Stimulated activated CD8-positive, alpha-beta memory T cell treated with anti-CD3 and anti-CD28 coated beads, Interleukin-2, amount 100 ng/mL, for 48 hours (primary cell): ENCODE measurements around the gene WDFY3.
"Not testable (repeated sequence)": the region's sequence is repeated elsewhere in the genome, so short reads cannot be mapped to it uniquely, and the experiment has no call there.

ENCODE experiments used
- DNase-seq, 2 donors: peaks; one replicate each; pipeline ENCODE4 v3.0.0-alpha.2; 2020; ENCODE audit warnings: low read depth in 2 of 2

Gene WDFY3

GRCh38 chr4:84673475-84674240, 292.8 kb downstream of the WDFY3 start:
- no peak for DNase-seq

GRCh38 chr4:84672177-84672576, 294.3 kb downstream of the WDFY3 start:
- DNase-seq, result no peak

- DNase-seq, result no peak
These were observed 297.3 kb downstream of the WDFY3 start for GRCh38 chr4:84669201-84669600.

DNA sequence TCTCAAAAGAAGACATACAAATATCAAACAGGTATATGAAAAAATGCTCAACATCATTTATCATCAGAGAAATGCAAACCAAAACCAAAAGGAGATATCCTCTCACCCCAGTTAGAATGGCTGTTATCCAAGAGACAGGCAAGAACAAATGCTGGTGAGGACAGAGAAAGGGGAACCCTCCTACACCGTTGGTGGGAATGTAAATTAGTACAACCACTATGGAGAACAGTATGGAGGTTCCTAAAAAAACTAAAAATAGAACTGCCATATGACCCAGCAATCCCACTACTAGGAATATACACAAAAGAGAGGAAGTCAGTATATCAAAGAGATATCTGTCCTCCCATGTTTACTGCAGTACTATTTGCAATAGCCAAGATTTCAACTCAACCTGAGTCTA, 300.1 kb downstream of the WDFY3 start:
- DNase-seq, result no peak

GRCh38 chr4:84664767-84665166, 301.7 kb downstream of the WDFY3 start:
- not testable (repeated sequence) for DNase-seq

DNA sequence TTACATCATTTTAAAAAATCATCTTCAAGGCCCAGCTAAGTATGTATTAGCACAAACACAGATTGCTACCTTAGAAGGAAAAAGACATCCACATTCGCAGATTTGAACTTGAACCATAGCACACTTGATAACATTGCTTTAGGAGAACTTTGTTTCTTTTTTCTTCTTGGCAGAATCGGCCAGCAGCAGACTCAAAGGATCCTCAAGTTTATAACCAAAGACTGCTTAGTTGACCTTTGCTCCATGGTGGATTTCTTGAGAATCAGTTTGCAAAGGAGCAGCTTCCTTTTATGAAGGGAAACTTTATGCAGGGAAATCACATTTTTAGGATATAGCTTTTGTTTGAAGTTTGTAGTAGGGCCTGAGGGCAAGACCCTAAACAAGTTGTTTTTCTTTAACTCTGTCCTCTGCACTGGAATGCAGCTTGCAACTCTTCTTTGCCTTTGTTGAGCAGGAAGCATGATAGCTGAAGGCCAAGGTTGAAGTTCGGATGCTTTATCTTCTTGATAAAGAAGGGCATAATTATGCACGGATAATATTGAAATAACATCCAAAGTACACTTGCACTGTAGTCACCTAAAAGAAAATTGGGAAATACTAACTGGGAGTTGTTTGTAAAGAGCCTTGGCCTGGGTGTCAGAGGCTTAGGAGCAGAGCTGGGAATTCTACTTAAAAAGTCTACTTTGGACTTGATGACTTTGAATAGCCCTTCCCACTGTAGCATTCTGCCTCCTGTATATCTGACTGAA, 305.1 kb downstream of the WDFY3 start:
- no peak for DNase-seq

GRCh38 chr4:84660606-84661005, 305.9 kb downstream of the WDFY3 start:
- no peak for DNase-seq

DNA sequence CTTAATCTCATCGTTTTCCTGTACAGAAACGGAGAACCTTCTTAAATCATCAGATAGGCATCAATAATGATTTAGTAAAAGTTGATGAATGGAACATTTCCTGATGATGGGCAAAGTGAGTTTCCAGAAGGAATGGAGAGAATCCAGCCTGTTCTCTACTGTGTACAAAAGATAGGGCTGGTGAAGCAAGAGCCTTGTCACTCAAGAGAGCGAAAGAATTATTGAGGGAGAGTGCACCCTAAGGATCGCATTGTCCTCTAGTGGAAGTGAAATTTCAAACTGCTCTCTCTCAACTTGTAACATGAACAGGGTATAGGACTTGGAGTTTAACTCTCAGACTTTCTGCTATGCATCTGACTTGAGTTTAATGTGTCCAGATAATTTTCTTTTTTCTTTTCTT, 314.0 kb downstream of the WDFY3 start:
- no peak for DNase-seq

GRCh38 chr4:84651499-84651898, 315.0 kb downstream of the WDFY3 start:
- no peak for DNase-seq

DNA sequence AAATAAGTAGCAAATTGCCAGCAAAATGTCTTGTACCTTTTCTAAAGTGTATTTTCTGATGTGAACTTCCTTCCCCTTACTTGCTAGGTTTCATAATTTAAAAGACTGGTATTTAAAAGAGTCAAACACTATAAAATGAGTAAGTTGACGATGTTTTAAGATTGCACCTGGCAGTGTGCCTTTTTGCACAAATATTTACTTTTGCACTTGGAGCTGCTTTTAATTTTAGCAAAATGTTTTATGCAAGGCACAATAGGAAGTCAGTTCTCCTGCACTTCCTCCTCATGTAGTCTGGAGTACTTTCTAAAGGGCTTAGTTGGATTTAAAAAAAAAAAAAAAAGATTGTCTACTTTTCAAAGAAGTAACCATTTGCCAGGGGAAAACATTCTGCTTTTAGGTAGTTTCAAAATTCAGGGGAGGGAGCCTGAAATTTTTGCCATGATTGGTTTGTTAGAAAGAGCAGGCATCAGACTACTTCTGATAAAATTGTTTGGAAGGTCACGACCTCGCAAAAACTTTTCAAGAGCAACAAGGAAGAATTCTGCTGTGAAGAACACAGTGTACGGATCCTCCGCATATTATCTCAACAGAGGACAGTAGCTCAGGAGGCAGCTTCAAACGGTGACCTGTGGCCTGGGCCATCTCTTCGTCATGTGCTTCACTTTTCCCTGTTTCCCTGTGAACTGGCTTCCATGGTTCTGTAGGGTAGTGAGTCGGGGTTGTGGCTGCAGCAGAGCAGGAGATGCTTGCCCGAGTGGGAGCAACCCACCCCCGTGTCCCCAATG, 317.4 kb downstream of the WDFY3 start:
- DNase-seq, result no peak

- DNase-seq, result no peak
These were observed 318.3 kb downstream of the WDFY3 start for GRCh38 chr4:84648178-84648577.

DNA sequence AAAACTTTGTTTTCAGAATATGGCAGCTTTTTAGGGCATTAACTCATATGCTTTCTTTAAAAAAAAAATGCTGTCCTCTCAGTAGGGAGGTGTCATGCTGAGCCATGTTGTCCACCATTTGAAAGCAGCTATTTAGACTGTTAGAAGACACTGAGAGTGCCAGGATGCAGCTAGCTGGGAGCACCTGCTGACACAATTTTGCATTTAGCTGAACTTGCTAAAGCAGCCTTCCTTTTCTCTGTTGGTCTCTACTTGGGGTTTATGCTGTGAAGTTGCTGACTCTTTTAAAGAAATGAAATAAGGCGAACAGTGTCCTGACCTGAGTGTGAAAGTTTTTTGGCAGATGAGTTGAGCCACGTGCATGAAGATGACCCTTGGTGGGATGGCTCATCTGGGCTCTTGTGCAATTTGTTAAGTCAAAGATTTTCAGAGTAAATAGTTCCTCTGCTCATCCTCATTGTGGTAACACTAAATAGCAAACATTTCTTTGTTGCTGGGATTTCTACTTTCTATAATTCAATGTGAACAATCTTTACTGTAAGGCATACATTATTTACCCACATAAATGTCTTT, 319.1 kb downstream of the WDFY3 start:
- DNase-seq, result no peak

DNA sequence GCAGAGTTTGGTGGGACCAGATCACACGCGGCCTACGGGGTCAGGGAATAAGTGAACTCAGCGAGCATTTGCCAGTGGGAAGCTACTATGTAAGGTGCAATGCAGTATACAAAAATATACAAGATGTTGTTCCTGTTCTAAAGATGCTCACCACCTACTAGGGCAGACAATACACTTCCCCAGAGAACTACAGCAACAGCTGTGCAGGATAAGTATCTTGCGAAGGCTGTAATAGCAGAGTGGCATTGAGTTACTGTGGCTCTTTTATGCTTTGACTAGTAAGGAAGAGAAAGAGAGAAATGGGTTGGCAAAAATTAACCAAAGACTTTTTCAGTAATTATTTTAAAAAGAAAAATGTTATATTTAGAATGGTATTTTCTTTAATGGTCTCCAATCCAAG, 322.4 kb downstream of the WDFY3 start:
- DNase-seq, result no peak

GRCh38 chr4:84639145-84639544, 327.3 kb downstream of the WDFY3 start:
- DNase-seq, result no peak

GRCh38 chr4:84638092-84638491, 328.4 kb downstream of the WDFY3 start:
- DNase-seq, result no peak

GRCh38 chr4:84634961-84635360, 331.5 kb downstream of the WDFY3 start:
- no peak for DNase-seq

GRCh38 chr4:84632092-84632491, 334.4 kb downstream of the WDFY3 start:
- no peak for DNase-seq

DNA sequence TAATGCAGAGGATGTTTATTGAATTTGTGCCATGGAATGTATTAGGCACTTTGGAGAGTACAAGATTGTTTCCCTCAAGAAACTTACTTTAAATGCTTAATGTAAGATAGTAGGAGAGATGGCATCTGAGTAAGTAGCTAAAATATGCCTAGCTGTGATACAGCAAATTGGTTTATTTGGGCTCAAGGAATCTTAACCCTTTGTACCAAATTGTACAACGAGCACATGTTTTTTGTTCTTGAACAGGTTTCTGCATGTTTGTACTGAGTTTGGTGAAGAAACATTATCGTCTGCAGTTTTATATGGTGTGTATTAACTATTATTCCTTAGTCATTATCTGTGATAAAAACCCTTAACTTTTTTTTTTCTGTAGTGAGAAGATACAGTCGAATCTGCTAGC, 334.9 kb downstream of the WDFY3 start:
- no peak for DNase-seq

DNA sequence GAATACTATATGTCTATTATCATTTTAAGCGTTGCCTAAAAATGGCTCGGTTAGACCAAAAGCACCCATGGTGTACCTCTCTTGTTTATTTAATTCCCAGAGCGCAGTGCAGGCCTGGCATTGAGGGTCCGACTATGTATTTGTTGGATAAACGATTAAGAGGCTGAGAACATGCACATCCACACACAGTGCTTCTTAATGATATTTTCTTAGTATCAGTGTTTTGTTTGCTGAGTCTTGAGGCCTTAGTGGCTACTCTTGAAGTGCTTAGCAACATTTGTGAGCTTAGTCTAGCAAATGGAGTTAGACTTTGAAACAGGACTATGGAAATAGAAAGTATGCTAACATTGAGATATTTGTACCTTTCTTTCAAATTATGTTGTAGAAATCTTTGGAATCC, 339.8 kb downstream of the WDFY3 start:
- no peak for DNase-seq

DNA sequence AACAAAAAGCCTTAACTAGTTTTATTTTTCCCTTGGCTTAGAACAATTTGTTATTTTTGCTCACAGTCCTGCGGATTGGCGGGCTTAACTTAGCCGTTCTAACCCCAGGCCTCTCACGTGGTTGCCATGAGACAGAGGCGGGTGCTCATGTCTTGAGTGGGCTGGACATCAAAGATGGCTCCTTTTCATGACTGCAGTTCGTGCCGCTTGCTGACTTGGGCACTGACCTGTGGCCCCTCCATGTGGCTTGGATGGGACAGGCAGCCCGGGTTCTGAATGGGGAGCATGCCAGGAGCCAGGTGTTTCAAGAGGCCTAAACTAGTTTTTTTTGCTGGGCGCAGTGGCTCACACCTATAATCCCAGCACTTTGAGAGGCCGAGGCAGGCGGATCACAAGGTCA, 342.8 kb downstream of the WDFY3 start:
- DNase-seq, result no peak

DNA sequence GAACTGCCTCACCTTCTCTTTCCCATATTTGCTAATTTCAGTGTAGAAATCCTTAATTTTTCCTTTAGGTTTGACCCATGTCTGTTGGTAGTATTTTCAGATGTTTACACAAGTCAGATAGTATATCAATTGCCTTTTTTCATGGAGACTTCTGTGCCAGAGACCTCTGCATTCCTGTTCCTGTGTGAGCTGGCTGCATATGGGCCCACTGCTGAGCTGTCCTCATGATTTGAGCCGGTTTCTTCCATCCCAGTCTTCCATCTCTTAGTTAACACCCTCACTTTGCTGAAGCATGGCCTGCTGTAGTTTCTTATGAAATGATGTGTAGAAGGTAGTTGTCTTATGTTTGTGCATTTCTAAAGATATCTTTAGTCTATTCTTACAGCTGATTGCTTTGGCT, 343.5 kb downstream of the WDFY3 start:
- DNase-seq, result no peak
